Caco-2 (cell line): ENCODE results near the gene CRYBG2. TPM values are rescaled to one million over a fixed set of nuclear protein-coding genes. Genes with fewer than 3 reads are reported as not detected.

ENCODE experiments used
- BruUV-seq: library from RNA; stranded (reverse); fragments of 400-500 nt; replicated peaks from 2 replicates; lab custom pipeline; 2021; lab: Mats Ljungman, UMichigan
- CTCF ChIA-PET: fragments of 300-600 bp; sonication (Branson Sonifier 250); formaldehyde crosslinking; loops from one replicate; lab custom pipeline; 2022; ENCODE audit warnings: antibody characterized with exemption; lab: Charles Lee
- POLR2A ChIA-PET: fragments of 300-600 bp; sonication (Branson Sonifier 250); formaldehyde crosslinking; loops from one replicate; lab custom pipeline; 2022; ENCODE audit warnings: antibody characterized with exemption; lab: Charles Lee
- DNase-seq, 2 experiments: peaks; one replicate each; pipeline versions ENCODE4 v3.0.0 to v3.0.0-alpha.2; 2020 to 2022
- H3K27me3 ChIP-seq: replicated peaks from 2 replicates; pipeline ENCODE4 v1.6.0; 2011; ENCODE audit warnings: low read length; ENCODE audit not compliant: control insufficient read depth, insufficient read depth
- H3K36me3 ChIP-seq: 2 replicates; pipeline ENCODE4 v1.5.1; 2011; ENCODE audit warnings: low read length; ENCODE audit not compliant: control insufficient read depth, insufficient read depth
- H3K4me1 ChIP-seq: fragments of 250-450 bp; sonication (Bioruptor Pico); 2 replicates; pipeline ENCODE4 v1.5.1; 2020; ENCODE audit warnings: mild to moderate bottlenecking
- H3K4me3 ChIP-seq: 2 replicates; pipeline ENCODE4 v1.5.1; 2011; ENCODE audit warnings: low read depth, mild to moderate bottlenecking, control low read depth, low read length
- H3K9me3 ChIP-seq: fragments of 250-450 bp; sonication (Bioruptor Pico); 2 replicates; pipeline ENCODE4 v1.5.1; 2020; ENCODE audit warnings: mild to moderate bottlenecking, moderate library complexity
- H3K27ac Mint-ChIP-seq: one replicate; pipeline ENCODE4 v1.8.0; 2022; ENCODE audit warnings: mixed read lengths; ENCODE audit not compliant: unreplicated experiment
- H3K27me3 Mint-ChIP-seq: one replicate; pipeline ENCODE4 v1.8.0; 2022; ENCODE audit warnings: mixed read lengths; ENCODE audit not compliant: insufficient read depth, unreplicated experiment
- H3K36me3 Mint-ChIP-seq: one replicate; pipeline ENCODE4 v1.8.0; 2022; ENCODE audit warnings: mild to moderate bottlenecking, mixed read lengths; ENCODE audit not compliant: insufficient read depth, unreplicated experiment
- H3K4me1 Mint-ChIP-seq: one replicate; pipeline ENCODE4 v1.8.0; 2022; ENCODE audit warnings: low read depth, mixed read lengths; ENCODE audit not compliant: unreplicated experiment
- H3K4me3 Mint-ChIP-seq: one replicate; pipeline ENCODE4 v1.8.0; 2022; ENCODE audit warnings: mild to moderate bottlenecking, moderate library complexity, mixed read lengths; ENCODE audit not compliant: unreplicated experiment
- H3K9me3 Mint-ChIP-seq: one replicate; pipeline ENCODE4 v1.8.0; 2022; ENCODE audit warnings: mixed read lengths; ENCODE audit not compliant: unreplicated experiment
- intact Hi-C: fragments of 100-400 bp; cut with micrococcal nuclease; formaldehyde crosslinking; loops from one replicate; pipeline ENCODE4 v1.10.0; 2022; ENCODE audit not compliant: unreplicated experiment
- total RNA-seq: library from RNA; stranded (reverse); gene quantifications from 2 replicates; pipeline ENCODE4 v1.2.3, GENCODE V29; 2022
- TF ChIP-seq, protein P1 (sequence below), 2 experiments: fragments of 200-600 bp in 1 of 2; IDR thresholded peaks; 1 replicate in 1 of 2; 2 replicates in 1 of 2; pipeline versions ENCODE4 v1.5.1 to v1.8.0; 2011 to 2022; ENCODE audit warnings: antibody characterized with exemption in 1 of 2, control low read depth in 1 of 2, inconsistent platforms in 1 of 2, low read depth in 1 of 2, low read length in 1 of 2, mild to moderate bottlenecking in 1 of 2, moderate library complexity in 1 of 2; ENCODE audit not compliant: insufficient read depth in 1 of 2, severe bottlenecking in 1 of 2, unreplicated experiment in 1 of 2

The CRYBG2 gene
- total RNA-seq, 1 experiment from 2014 or later = 66.1 TPM

DNA sequence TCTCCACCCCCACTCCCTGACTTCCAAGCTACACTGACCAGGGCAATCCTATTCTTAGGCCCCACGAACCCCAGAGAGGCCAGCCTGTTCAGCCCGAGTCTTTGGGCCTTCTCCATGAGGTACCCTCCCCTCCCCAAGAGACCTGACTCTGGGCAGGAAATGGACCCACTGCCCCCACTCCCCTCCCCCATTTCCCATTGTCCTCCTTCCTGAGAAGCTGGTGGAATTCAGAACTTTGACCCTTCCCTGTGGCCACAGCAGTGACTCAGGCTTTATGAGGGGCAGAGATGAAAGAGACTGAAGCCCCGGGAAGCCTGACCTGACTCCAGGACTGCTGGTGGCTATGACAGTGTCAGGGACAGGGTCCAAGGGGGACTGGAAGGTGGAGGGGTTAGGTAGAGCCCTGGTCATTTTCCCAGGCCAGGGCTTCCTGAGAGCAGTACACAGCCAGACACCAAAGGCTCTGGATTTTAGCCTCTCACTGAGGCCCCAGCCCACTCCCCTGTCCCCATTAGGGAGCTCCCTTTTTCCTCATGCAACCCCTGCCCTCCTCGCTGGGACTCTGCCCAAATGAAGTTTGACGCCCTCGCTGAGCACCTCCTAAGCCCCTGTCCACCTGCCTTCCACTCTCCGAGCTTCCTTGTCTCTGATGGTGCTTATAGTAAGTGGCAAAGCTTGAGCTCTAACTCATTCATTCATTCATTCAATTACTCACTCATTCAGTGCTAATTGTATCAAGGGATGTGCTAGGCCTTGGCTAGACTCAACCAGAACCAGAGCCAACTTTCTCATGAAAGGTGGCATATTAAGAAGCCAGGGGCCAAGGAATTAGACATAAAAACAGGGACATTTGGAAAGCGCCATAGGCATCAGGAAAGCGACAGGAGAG lies 3.0 kb downstream of the CRYBG2 start:
- peak overlapping the region; percentile 28 for H3K4me3 ChIP-seq
- ChIA-PET POLR2A (interaction anchor here (0.5 to 2.8 kb wide), 11 partner anchors 8 to 548 kb away, joined by 3 to 25 read pairs (median 4); partner anchors contain the start of genes CD52 and DHDDS), CTCF (interaction anchor here (0.6 to 1.0 kb wide), 4 partner anchors 8 to 586 kb away, joined by 3 to 5 read pairs (median 3); no protein-coding TSS in a partner anchor)
- no peaks in the 10 kb centered on the region for H3K27me3 Mint-ChIP-seq
- H3K27ac Mint-ChIP-seq = peak overlapping the region; percentile 100
- peaks cover 20% of the 10 kb centered on the region for H3K4me1 Mint-ChIP-seq
- peak; percentile 91 to 97 for DNase-seq
- no peaks in the 10 kb centered on the region for H3K9me3 ChIP-seq
- no peaks in the 10 kb centered on the region for H3K9me3 Mint-ChIP-seq
- TF ChIP-seq, protein P1, sequence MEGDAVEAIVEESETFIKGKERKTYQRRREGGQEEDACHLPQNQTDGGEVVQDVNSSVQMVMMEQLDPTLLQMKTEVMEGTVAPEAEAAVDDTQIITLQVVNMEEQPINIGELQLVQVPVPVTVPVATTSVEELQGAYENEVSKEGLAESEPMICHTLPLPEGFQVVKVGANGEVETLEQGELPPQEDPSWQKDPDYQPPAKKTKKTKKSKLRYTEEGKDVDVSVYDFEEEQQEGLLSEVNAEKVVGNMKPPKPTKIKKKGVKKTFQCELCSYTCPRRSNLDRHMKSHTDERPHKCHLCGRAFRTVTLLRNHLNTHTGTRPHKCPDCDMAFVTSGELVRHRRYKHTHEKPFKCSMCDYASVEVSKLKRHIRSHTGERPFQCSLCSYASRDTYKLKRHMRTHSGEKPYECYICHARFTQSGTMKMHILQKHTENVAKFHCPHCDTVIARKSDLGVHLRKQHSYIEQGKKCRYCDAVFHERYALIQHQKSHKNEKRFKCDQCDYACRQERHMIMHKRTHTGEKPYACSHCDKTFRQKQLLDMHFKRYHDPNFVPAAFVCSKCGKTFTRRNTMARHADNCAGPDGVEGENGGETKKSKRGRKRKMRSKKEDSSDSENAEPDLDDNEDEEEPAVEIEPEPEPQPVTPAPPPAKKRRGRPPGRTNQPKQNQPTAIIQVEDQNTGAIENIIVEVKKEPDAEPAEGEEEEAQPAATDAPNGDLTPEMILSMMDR (IDR thresholded peaks at IDR 0.05; ENCODE audit: insufficient read depth in 1 of 2, low read depth in 1 of 2, low read length in 1 of 2, severe bottlenecking in 1 of 2, unreplicated experiment in 1 of 2) = no peak
- no TSS peak for BruUV-seq
- H3K36me3 Mint-ChIP-seq = peaks cover 62% of the 10 kb centered on the region
- H3K27me3 ChIP-seq = no peaks in the 10 kb centered on the region
- peaks cover 56% of the 10 kb centered on the region for H3K4me1 ChIP-seq
- H3K4me3 Mint-ChIP-seq = peak overlapping the region; percentile 79
- no peaks in the 10 kb centered on the region for H3K36me3 ChIP-seq
- intact Hi-C loops = loop anchor here (1.0 to 5.0 kb wide), 3 partner anchors 8 to 121 kb away; partner anchors contain the start of genes DHDDS and HMGN2

DNA sequence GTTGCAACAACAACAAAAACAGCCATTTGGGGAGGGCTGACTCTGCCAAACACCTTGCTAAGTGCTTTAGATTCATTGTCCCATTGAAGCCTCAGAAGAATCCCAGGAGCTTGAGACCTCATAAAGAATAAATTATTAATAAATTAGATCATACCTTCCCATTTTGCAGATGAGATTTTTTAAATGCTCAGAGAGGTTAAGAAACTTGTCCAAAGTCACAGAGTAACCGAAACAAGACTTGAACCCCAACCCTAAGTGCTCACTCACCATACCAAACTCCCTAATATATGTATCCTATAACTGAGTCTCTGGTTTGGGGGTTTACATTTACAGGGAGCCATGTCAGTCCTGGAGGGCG lies 3.6 kb downstream of the CRYBG2 start:
- no peaks in the 10 kb centered on the region for H3K9me3 ChIP-seq
- ChIA-PET POLR2A (interaction anchor here (0.6 to 2.8 kb wide), 5 partner anchors 9 to 82 kb away, joined by 3 to 25 read pairs (median 3); partner anchors contain the start of gene DHDDS), CTCF (interaction anchor here (0.7 to 1.0 kb wide), 2 partner anchors 9 to 10 kb away, joined by 3 read pairs; no protein-coding TSS in a partner anchor)
- BruUV-seq = TSS peak; percentile 10
- TF ChIP-seq, protein P1 (IDR thresholded peaks at IDR 0.05; ENCODE audit: insufficient read depth in 1 of 2, low read depth in 1 of 2, low read length in 1 of 2, severe bottlenecking in 1 of 2, unreplicated experiment in 1 of 2) = no peak
- H3K4me1 ChIP-seq = peaks cover 50% of the 10 kb centered on the region
- Mint-ChIP-seq H3K27ac (peak overlapping the region; percentile 100), H3K4me3 (peak overlapping the region; percentile 79), H3K9me3 (no peaks in the 10 kb centered on the region), H3K27me3 (no peaks in the 10 kb centered on the region), H3K4me1 (peaks cover 16% of the 10 kb centered on the region), H3K36me3 (peaks cover 63% of the 10 kb centered on the region)
- no peaks in the 10 kb centered on the region for H3K27me3 ChIP-seq
- H3K4me3 ChIP-seq = no peak overlapping the region
- no peaks in the 10 kb centered on the region for H3K36me3 ChIP-seq
- intact Hi-C loops = loop anchor here (5.0 kb wide), 2 partner anchors 82 to 122 kb away; partner anchors contain the start of genes DHDDS and HMGN2
- DNase-seq = no peak

DNA sequence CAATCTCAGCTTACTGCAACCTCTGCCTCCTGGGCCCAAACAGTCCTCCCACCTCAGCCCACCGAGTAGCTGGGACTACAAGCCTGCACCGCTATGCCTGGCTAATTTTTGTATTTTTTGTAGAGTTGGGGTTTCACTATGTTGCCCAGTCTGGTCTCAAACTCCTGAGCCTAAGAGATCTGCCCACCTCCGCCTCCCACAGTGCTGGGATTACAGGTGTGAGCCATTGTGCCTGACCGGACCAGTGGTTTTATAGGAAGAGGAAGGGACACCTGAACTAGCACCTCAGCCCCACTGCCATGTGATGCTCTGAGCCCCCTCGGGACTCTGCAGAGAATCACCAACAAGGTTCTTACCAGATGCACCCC lies 4.1 kb downstream of the CRYBG2 start:
- BruUV-seq = no TSS peak
- H3K4me1 ChIP-seq = peaks cover 45% of the 10 kb centered on the region
- no peaks in the 10 kb centered on the region for H3K9me3 ChIP-seq
- Mint-ChIP-seq H3K27ac (peak overlapping the region; percentile 100), H3K36me3 (peaks cover 67% of the 10 kb centered on the region), H3K4me1 (peaks cover 16% of the 10 kb centered on the region), H3K9me3 (no peaks in the 10 kb centered on the region), H3K4me3 (peak overlapping the region; percentile 79), H3K27me3 (no peaks in the 10 kb centered on the region)
- no peaks in the 10 kb centered on the region for H3K27me3 ChIP-seq
- ChIA-PET CTCF (no interaction called here), POLR2A (interaction anchor here (2.8 kb wide), 1 partner anchor 9 kb away, joined by 25 read pairs; no protein-coding TSS in a partner anchor)
- intact Hi-C loops = loop anchor here (5.0 kb wide), 2 partner anchors 82 to 122 kb away; partner anchors contain the start of genes DHDDS and HMGN2
- no peaks in the 10 kb centered on the region for H3K36me3 ChIP-seq
- no peak overlapping the region for H3K4me3 ChIP-seq
- TF ChIP-seq, protein P1 (IDR thresholded peaks at IDR 0.05; ENCODE audit: insufficient read depth in 1 of 2, low read depth in 1 of 2, low read length in 1 of 2, severe bottlenecking in 1 of 2, unreplicated experiment in 1 of 2) = no peak
- DNase-seq = no peak
